Hepatocyte (in vitro differentiated cells): ENCODE results near the gene PCYT1A. TPM values are rescaled to one million over a fixed set of nuclear protein-coding genes. Genes with fewer than 3 reads are reported as not detected.
"Not testable (repeated sequence)": the region's sequence is repeated elsewhere in the genome, so short reads cannot be mapped to it uniquely, and the experiment has no call there.

ENCODE experiments used
- DNase-seq: peaks from one replicate; pipeline ENCODE4 v3.0.0-alpha.2; 2016; ENCODE audit warnings: low spot score
- H2AFZ ChIP-seq: fragments of 200-600 bp; sonication (generic); 2 replicates; pipeline ENCODE4 v1.6.0; 2016; ENCODE audit warnings: antibody characterized with exemption, mild to moderate bottlenecking
- H3K27ac ChIP-seq: fragments of 200-600 bp; sonication (generic); 2 replicates; pipeline ENCODE4 v1.5.1; 2016; ENCODE audit warnings: mild to moderate bottlenecking
- H3K27me3 ChIP-seq: fragments of 200-600 bp; sonication (generic); 2 replicates; pipeline ENCODE4 v1.6.1; 2016
- H3K36me3 ChIP-seq: fragments of 200-600 bp; sonication (generic); replicated peaks from 2 replicates; pipeline ENCODE4 v1.5.1; 2016; ENCODE audit warnings: low read depth; ENCODE audit not compliant: insufficient read depth
- H3K4me1 ChIP-seq: fragments of 200-600 bp; sonication (generic); 2 replicates; pipeline ENCODE4 v1.5.1; 2016; ENCODE audit warnings: mild to moderate bottlenecking, moderate library complexity; ENCODE audit not compliant: insufficient read depth
- H3K4me2 ChIP-seq: fragments of 200-600 bp; sonication (generic); 2 replicates; pipeline ENCODE4 v1.6.0; 2016
- H3K4me3 ChIP-seq: fragments of 200-600 bp; sonication (generic); 2 replicates; pipeline ENCODE4 v1.5.1; 2016; ENCODE audit warnings: mild to moderate bottlenecking
- H3K79me2 ChIP-seq: fragments of 200-600 bp; sonication (generic); 2 replicates; pipeline ENCODE4 v1.6.0; 2017; ENCODE audit warnings: mild to moderate bottlenecking
- H3K9me2 ChIP-seq: fragments of 200-600 bp; sonication (generic); replicated peaks from 2 replicates; pipeline ENCODE4 v1.6.0; 2017; ENCODE audit warnings: mild to moderate bottlenecking; ENCODE audit not compliant: insufficient read depth
- H3K9me3 ChIP-seq: fragments of 200-600 bp; sonication (generic); 2 replicates; pipeline ENCODE4 v1.5.1; 2016; ENCODE audit warnings: low read depth, mild to moderate bottlenecking
- H4K20me1 ChIP-seq: fragments of 200-600 bp; sonication (generic); 2 replicates; pipeline ENCODE4 v1.6.0; 2016; ENCODE audit warnings: mild to moderate bottlenecking; ENCODE audit not compliant: insufficient read depth, poor library complexity, severe bottlenecking
- EZH2 ChIP-seq: fragments of 200-600 bp; sonication (generic); IDR thresholded peaks from 2 replicates; pipeline ENCODE4 v1.6.1; 2016; ENCODE audit warnings: antibody characterized with exemption, mild to moderate bottlenecking, borderline replicate concordance
- EZH2phosphoT487 ChIP-seq: fragments of 200-600 bp; sonication (generic); IDR thresholded peaks from one replicate; pipeline ENCODE4 v1.6.1; 2018; ENCODE audit warnings: antibody characterized with exemption, mild to moderate bottlenecking, low read depth, moderate library complexity; ENCODE audit not compliant: unreplicated experiment, severe bottlenecking
- WGBS: methylation state at CpG from one replicate; pipeline ENCODE4 v1.1.6; 2016; ENCODE audit warnings: low lambda C conversion rate; ENCODE audit errors: missing lambda C conversion rate; 5-methylcytosine and 5-hydroxymethylcytosine counted together
- polyA plus RNA-seq: library from polyadenylated mRNA; unstranded; fragments of >200 nt; fragmentation: Nextera tagmentation; extraction: Ambion mirVana; gene quantifications from 2 replicates; pipeline ENCODE4 v1.2.1, GENCODE V29; 2016
- total RNA-seq: library from RNA; depleted of rRNA; stranded (reverse); fragments of >200 nt; gene quantifications from 2 replicates; pipeline ENCODE4 v1.2.3, GENCODE V29; 2014
- TF ChIP-seq, protein P1 (sequence below): fragments of 200-600 bp; sonication (generic); IDR thresholded peaks from 2 replicates; pipeline ENCODE4 v1.5.1; 2016; ENCODE audit warnings: antibody characterized with exemption, mild to moderate bottlenecking; ENCODE audit not compliant: poor library complexity

Gene PCYT1A
- total and polyA plus RNA-seq, 2 experiments from 2014 or later = 23.8 to 69.7 TPM

DNA sequence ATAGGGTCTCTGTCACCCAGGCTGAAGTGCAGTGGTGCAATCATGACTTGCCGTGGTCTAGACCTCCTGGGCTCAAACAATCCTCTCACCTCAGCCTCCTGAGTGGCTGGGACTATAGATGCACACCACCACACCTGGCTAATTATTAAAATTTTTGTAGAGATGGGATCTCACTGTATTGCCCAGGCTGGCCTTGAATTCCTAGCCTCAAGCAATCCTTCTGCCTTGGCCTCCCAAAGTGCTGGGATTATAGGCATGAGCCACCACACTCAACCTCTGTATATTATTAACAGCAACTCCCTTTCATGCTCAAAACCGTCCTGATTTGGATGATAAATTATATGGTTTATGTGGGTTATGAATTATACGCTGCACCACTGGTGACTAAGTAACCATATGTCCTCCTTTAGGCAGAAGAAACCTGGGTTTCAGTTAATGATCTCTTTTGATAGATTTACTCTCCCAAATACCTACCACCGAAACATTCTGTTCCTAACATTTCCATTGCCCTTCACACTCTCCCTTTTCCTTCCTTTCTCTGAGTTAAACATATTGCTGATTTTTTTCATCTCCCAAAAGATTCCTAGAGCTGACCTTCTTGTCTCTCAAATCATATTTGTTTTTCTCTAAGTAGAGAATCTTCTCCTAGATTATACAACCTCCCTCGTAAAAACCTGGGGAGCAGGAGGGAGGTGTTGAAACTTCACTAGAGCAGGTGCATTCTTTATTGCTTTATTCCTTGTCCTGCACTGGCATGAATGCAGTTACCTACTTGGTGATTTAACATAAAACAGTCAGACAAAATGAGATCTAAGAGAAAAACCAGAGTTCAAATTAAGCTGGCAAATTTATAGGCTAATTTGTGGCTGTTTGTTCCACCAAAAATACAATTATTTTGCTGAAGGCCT, 32.9 kb downstream of the PCYT1A start:
- H3K4me1 ChIP-seq = no peaks in the 10 kb centered on the region
- no peak overlapping the region for H3K4me2 ChIP-seq
- H2AFZ ChIP-seq = no peak overlapping the region
- DNase-seq = no peak
- TF ChIP-seq EZH2 = no peak
- TF ChIP-seq, protein P1, sequence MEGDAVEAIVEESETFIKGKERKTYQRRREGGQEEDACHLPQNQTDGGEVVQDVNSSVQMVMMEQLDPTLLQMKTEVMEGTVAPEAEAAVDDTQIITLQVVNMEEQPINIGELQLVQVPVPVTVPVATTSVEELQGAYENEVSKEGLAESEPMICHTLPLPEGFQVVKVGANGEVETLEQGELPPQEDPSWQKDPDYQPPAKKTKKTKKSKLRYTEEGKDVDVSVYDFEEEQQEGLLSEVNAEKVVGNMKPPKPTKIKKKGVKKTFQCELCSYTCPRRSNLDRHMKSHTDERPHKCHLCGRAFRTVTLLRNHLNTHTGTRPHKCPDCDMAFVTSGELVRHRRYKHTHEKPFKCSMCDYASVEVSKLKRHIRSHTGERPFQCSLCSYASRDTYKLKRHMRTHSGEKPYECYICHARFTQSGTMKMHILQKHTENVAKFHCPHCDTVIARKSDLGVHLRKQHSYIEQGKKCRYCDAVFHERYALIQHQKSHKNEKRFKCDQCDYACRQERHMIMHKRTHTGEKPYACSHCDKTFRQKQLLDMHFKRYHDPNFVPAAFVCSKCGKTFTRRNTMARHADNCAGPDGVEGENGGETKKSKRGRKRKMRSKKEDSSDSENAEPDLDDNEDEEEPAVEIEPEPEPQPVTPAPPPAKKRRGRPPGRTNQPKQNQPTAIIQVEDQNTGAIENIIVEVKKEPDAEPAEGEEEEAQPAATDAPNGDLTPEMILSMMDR = no peak
- no peak for TF ChIP-seq EZH2phosphoT487
- no peaks in the 10 kb centered on the region for H3K36me3 ChIP-seq
- H3K9me2 ChIP-seq = no peaks in the 10 kb centered on the region
- no peak overlapping the region for H3K27ac ChIP-seq
- WGBS = 81% methylated on average over 5 of the region's 5 CpGs
- H3K9me3 ChIP-seq = no peaks in the 10 kb centered on the region
- H4K20me1 ChIP-seq = no peaks in the 10 kb centered on the region
- H3K27me3 ChIP-seq = no peaks in the 10 kb centered on the region
- H3K4me3 ChIP-seq = no peak overlapping the region
- H3K79me2 ChIP-seq = peaks cover 16% of the 10 kb centered on the region

DNA sequence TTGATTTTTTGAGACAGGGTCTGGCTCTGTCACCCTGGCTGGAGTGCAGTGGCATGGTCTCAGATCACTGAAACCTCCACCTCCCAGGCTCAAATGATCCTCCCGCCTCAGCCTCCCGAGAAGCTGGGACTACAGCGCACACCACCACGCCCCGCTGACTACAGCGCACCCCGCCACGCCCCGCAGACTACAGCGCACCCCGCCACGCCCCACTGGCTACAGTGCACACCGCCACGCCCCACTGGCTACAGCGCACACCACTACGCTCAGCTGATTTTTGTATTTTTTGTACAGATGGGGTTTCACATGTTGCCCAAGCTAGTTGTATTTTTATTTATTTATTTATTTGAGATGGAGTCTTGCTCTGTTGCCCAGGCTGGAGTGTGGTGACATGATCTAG, 35.6 kb downstream of the PCYT1A start:
- Histone ChIP-seq H3K79me2 (peaks cover 13% of the 10 kb centered on the region), H3K27ac (no peak overlapping the region), H3K4me2 (no peak overlapping the region), H3K4me1 (no peaks in the 10 kb centered on the region), H3K4me3 (no peak overlapping the region), H3K36me3 (no peaks in the 10 kb centered on the region), H3K9me3 (no peaks in the 10 kb centered on the region), H4K20me1 (no peaks in the 10 kb centered on the region), H2AFZ (no peak overlapping the region), H3K27me3 (no peaks in the 10 kb centered on the region), H3K9me2 (no peaks in the 10 kb centered on the region)
- no peak for DNase-seq
- TF ChIP-seq, protein P1 = no peak
- TF ChIP-seq EZH2phosphoT487 (no peak), EZH2 (no peak)
- 100% methylated on average over 12 of the region's 16 CpGs for WGBS

DNA sequence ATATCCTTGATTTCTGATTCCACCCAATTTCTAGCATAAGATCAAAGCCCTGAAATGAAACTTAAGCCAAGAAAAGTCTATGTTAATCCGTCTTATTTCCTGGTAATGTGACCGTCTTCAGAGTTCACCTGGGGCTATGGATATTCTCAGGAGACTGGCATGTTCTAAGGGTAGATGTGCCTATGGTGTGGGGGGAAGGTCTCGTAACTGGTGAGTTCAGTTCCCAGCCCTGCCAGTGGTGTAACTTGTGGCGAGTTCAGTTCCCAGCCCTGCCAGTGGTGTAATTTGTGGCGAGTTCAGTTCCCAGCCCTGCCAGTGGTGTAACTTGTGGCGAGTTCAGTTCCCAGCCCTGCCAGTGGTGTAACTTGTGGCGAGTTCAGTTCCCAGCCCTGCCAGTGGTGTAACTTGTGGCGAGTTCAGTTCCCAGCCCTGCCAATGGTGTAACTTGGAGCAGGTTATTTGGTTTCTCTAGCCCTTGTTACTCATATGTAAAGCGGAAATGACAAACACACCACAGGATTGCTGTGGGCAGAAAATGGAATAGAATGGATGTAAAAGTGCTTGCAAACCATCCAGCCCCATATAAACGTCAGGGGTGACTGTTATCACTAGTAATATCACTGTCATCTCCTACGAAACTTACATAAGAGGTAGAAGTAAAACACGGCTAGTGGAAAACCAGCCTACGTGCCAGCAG, 40.8 kb downstream of the PCYT1A start:
- Histone ChIP-seq H3K79me2 (peaks cover 3% of the 10 kb centered on the region), H3K27ac (no peak overlapping the region), H3K9me2 (no peaks in the 10 kb centered on the region), H3K4me2 (no peak overlapping the region), H2AFZ (no peak overlapping the region), H4K20me1 (no peaks in the 10 kb centered on the region), H3K4me1 (no peaks in the 10 kb centered on the region), H3K27me3 (no peaks in the 10 kb centered on the region), H3K4me3 (no peak overlapping the region), H3K36me3 (no peaks in the 10 kb centered on the region), H3K9me3 (no peaks in the 10 kb centered on the region)
- no peak for DNase-seq
- no peak for TF ChIP-seq EZH2
- TF ChIP-seq EZH2phosphoT487 = no peak
- TF ChIP-seq, protein P1 = no peak
- 95% methylated on average over 13 of the region's 13 CpGs for WGBS

DNA sequence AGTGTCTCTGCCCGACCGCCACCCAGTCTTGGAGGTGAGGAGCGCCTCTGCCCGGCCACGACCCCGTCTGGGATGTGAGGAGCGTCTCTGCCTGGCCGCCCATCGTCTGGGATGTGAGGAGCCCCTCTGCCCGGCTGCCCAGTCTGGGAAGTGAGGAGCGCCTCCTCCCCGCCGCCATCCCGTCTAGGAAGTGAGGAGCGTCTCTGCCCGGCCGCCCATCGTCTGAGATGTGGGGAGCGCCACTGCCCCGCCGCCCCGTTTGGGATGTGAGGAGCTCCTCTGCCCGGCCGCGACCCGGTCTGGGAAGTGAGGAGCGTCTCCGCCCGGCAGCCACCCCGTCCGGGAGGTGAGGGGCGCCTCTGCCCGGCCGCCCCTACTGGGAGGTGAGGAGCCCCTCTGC, 43.4 kb downstream of the PCYT1A start:
- H3K79me2 ChIP-seq, DNase-seq, H3K9me2 ChIP-seq, H4K20me1 ChIP-seq, H3K27ac ChIP-seq, H3K9me3 ChIP-seq, H3K36me3 ChIP-seq, H2AFZ ChIP-seq, H3K4me2 ChIP-seq, H3K4me3 ChIP-seq, H3K4me1 ChIP-seq, H3K27me3 ChIP-seq: not testable (repeated sequence)
- WGBS = 98% methylated on average over 12 of the region's 34 CpGs
